ENCODE data around the gene CD300H.
A peak's percentile ranks its signal among the peaks of the same experiment; 100 is the strongest.

The CD300H gene

DNA sequence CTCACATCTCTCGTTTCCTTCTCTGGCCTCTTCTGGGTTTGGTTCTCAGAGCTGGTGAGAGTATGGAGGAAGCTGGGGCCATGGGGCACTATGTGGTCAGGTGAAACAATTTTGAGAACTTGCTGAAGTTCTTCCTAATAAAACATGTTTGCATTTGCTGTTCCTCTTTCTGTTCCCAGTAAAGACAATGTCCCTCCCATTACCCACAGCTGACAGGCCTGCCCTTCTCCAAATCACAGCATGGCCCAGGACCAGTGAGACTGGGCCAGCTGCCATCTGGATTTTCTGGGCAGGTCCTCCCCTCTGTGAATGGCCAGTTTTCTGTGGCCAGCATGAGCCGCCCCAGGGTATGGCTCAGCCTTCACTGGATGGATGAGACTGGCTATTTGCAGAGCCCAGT is at the start of gene CD300H:
CD300H (minus strand) TSS at position 113 of the 400 bp plus-strand sequence.
- DNase-seq: no peak

DNA sequence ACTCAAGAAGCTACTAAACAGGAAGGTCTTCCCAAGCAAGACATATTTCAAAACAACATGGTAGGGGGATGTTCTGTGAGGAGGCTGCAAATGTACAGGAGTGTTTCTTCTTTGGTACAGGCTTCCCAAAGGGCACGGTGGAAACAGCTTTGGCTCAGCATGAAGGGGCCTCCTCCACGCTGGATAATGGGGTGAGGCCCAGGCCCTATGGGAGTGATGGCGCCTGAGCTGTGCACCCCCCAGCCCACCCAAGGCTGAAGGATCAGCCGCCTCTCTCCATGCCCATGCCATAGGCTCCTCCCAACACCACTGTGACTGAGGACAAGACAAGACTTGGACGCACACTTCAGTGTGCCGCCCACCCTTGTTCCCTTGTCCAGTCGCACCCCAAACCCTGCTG is 49.4 kb upstream of the CD300H start:
- DNase-seq: no peak

DNA sequence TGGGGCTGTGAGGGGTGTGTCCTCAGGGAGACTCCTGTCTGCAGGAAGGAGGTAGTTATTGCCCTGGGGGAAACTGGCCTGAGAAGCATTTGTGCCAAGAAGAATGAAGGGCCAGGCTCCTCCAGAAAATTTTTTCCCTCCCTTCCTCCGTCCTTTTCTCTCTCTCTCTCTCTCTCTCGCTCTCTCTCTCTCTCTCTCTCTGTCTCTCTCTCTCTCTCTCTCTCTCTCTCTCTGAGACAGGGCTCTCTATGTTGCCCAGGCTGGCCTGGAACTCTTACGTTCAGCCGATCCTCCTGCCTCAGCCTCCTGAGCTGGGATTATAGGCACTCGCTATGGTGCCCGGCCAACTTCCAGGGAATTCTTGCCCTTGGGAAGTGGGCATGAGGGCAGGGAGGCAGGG is 44.7 kb upstream of the CD300H start:
- no peak for DNase-seq

DNA sequence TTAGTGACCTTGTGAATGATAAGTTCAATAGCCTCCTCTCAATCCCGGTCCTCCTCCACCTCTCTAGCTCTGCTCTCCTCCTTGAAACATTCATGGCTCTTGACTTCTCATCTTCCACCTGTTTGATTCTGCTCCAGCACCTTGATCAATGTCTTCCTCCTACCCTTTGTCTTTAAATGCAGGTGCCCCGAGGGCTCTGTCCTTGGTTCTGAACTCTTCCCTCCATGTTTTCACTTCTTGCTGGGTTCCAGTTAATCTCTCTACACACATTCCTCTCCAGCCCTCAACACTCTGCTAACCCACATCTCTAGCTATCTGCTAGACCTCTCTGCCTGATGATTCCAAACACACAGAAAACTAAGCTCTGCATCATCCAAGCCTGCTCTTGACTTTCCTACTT is 42.8 kb upstream of the CD300H start:
- DNase-seq: no peak

DNA sequence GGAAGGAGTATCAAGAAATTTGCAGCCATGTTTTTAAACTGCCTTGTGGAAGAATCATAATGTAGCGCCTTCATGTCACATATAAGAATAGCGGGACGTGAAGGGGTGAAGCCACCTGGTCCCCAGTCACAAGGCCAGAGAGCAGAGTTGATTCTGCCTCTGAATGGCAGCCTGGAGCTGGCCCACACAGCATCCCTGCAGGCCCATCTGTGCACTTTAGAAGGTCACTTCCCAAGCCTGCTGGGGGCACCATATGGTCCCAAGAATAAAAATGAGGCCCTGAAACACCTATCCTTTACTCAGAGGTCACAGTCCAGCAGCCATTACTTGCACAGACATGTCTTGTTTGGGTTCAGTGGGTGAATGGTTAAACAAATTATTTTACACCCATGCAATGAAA is 41.2 kb upstream of the CD300H start:
- DNase-seq: no peak

DNA sequence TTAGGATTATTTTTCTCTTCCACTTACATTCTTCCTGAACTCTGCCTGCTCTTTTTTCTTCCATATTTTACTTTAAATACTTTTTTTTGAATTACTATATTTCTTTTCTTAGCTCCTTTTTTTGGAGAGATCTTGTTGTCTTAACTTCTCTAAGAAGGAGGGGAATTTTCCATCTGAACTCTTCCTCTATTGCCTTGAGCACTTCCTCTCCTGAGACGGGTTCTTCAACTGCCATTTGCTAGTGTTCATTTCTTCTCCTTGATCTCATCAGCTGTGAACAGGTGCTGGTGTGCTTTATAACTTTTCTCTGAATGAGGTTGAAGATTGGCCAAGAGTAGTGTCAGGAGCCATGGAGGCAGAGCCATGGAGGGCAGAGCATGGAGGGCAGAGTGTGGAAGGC is 39.9 kb upstream of the CD300H start:
- no peak for DNase-seq

DNA sequence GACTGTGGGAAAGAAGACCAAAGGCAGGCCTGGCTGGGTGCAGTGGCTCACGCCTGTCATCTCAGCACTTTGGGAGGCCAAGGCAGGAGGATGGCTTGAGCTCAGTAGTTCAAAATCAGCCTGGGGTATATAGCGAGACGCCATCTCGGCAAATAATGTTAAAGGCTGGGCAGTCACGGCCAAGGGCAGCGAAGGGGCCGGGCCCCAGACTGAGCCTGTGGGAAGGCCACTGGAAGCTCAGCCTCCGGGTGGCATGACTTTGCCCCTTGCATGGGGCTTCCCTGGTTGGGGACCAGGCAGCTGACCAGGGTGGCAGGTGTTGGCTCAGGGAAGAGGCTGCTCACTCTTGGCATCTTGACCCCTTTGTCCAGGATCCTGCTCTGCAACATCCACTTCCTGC is 38.7 kb upstream of the CD300H start:
- no peak for DNase-seq

DNA sequence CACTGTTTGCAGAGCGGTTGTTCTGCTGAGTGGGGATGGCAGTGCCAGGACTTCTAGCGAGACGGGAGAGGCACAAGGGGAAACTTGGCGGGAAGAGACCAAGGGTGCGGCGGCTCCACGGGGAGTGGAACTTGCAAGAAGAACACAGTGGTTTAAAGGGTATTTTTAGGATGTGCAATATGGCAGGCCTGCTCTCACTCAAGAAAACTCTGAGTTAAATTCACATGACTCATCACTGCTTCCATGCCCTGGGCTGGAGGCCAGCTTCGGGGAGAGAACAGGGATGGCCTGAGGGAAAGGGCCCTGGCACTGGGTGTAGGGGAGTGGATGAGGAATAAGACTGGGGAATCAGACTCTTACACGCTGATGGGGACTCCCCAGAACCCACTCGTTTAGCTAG is 38.1 kb upstream of the CD300H start:
- DNase-seq: no peak

DNA sequence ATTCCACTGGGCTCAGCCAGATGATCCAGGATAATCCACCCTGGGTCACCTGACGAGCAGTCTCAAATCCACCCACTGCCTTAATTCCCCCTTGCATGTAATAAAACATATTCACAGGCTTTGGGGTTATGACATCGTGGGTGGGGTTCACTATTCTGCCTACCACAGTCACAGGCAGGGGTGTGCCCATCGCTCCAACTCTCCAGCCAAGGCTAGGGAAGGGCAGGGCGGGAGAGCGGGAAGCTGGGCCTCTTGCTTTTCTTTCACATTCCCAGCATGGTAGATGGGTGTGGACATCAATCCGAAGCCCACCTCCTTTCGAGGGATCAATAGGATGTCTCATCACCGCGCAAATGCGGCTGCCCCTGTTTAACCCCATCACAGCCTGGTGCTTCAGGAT is 37.5 kb upstream of the CD300H start:
- DNase-seq: no peak

DNA sequence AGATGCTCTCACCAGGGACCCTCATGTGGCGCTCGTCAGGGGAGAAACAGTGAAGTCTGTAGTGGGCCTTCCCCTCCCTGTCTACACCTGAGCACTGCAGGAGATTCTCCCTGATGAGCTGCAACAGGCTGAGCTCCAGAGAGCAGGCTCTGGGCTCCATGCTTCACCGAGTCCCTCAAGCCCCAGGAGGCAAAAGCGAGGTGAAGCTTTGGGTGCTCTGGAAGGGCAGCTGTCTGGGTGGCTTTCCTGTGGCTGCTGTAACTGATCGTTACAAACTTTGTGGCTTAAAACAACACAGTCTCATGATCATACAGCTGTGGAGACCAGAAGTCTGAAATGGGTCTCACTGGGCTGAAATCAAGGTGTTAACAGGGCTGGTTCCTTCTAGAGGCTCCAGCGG is 36.9 kb upstream of the CD300H start:
- no peak for DNase-seq

DNA sequence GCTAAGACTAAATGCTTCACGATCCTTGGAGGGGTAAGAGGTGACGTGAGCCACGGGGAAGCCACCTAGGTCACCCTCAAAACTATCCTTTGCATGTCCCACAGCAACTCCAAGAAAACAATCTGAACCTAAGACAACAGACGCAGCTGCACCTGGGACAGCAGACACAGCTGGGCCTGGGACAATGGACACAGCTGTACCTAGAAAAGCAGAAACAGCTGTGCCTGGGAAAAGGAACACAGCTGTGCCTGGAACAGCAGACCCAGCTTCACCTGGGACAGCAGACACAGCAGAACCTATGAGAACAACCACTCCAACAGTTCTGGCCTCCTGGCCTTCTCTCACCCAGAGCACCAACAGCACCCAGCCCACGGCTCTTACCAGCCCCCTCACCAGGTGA is 36.4 kb upstream of the CD300H start:
- DNase-seq: no peak

DNA sequence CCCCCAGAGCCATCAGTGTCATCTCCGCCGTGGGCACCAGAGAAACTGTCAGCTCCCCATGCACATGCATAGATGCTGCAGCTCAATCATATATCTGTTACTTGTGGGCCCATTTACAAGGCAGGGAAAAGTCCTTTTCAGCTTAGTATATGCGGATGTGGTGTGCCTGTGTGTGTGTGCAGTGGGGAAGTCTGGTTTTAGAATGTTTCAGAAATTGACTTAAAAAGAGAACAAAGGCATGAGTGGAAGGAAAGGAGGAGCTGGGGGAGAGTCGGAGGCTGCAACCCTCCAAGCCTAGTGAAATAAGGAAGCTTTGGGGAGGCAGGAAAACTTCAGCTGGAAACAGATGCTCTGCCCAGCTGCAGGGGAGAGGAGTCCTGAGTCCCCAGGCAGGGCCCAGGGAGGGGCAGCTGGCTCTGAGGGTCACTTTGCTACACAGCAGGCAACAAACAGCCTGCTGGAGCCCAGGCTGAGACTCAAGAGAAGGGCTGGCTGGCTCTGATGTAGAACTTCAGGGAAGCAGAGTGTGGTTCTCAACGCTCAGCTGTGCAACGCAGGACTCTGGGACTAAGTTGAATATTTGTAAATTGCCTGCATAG is 35.8 kb upstream of the CD300H start:
- DNase-seq: no peak

DNA sequence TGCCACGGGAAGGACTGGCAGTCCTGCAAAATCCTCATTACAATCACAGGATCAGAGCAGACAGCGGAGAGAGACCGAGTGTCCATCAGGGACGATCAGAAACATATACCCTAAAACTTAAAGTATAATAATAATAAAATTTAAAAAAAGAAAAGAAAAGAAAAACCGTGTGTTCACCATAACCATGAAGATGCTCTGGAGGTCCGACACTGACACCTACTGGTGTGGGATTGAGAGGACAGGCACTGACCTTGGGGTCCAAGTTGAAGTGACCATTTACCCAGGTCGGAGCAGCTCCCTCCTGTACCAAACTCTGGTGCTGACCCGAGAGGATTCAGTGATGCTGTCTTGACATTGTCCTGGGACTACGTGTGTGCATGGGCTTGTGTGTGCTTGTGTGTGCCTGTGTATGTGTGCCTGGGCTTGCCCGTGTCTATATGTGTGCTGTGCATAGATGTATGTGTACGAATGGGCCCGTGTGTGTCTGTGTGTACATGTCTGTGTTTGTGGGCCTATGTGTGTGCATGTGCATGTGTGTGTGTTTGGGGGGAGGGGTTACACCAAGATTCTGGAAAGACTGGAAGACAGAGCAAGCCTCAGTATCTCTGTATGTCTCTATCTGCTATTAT is 34.7 kb upstream of the CD300H start:
- DNase-seq: no peak

DNA sequence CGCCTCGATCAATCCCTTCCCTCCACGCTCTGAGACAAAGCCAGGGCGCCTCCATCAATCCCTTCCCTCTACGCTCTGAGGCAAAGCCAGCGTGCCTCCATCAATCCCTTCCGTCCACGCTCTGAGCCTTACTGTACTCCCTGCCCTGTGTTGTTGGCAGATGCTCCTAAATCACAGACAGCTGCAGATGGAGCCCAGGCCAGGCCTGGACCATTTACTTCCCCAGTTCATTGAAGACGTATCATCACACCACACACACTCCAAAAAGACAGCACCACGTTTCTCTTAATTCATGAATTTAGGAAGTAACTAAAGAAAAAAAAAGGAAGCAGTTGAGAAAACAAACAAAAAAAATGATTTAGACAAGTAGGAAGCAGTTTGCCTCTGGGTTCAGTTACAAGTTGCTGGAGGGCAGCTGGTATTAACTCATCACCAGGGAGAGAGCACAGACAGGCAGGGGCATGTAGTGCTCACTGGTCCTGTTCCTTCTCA is 32.2 kb upstream of the CD300H start:
- DNase-seq: no peak

DNA sequence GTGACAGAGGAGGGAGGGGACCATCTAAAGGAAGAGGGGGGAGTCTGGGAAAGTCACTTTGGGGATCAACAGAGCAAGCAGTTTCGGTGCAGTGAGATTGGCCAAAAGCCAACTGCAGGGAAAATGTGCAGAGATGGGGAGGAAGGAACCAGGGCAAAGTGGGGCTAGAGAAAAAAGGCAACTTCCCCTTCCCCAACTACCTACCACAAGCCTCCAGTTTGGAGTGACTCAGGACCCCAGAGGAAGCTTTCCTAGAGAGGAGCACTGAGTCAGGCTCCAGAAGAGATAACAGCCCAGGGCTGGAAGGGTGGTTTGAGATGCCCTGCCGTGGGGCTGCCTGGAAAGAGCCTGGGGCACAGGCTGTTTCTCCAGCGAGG is 31.7 kb upstream of the CD300H start:
- peak in 1 of 2 experiments; percentile 17 for DNase-seq

DNA sequence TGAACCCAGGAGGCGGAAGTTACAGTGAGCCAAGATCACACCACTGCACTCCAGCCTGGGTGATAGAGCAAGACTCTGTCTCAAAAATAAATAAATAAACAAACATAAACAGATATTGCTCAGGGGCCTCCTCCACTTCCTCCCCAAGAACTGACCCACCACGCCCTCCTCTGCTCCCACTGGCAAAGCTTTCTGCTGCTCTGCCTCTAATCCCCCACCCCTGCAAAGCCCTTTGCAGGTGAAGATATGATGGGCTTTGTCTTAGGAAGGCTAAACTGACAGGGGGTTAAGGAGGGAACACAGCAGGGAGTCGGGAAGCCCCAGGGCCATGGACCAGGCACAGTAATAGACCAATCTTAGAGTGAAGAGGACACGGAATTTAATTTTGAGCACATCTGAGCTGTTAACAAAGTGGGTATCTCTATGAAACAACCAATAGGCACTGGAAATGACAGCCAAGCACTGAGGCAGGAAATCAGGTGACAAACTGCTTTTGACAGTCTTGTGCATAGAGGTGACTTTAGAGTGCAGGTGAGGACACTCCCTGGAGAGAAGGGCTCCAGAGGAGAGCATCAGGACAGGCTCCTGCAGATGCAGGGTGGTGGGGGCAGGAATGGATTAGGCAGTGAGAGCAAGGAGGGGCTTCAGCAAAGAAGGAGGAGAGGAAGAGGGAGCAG is 31.2 kb upstream of the CD300H start:
- DNase-seq: peak in 1 of 2 experiments; percentile 10

DNA sequence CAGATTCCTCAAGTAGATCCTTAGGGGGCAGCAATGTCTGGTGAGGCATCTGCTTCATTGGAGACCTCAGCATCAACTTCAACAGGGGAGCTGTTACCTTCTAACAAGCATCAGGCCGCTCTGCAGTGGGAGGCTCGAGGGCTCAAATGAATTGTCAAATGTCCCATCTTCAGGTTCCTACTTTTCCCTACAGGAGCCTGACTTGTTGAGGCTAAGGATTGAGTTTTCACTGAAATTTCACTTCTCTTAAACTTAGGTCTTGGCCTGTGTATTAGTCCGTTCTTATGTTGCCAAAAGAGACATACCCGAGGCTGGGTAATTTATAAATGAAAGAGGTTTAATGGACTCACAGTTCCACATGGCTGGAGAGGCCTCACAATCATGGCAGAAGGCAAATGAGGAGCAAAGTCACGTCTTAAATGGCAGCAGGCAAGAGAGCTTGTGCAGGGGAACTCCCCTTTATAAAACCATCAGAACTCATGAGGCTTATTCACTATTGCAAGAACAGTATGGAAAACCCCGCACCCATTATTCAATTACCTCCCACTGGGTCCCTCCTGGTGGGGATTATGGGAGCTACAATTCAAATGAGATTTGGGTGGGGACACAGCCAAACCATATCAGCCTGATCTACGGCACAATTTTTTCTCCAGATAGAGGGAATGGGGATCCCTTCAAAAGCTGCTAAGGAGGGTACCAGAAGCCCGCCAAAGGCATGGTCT is 29.9 kb upstream of the CD300H start:
- no peak for DNase-seq

DNA sequence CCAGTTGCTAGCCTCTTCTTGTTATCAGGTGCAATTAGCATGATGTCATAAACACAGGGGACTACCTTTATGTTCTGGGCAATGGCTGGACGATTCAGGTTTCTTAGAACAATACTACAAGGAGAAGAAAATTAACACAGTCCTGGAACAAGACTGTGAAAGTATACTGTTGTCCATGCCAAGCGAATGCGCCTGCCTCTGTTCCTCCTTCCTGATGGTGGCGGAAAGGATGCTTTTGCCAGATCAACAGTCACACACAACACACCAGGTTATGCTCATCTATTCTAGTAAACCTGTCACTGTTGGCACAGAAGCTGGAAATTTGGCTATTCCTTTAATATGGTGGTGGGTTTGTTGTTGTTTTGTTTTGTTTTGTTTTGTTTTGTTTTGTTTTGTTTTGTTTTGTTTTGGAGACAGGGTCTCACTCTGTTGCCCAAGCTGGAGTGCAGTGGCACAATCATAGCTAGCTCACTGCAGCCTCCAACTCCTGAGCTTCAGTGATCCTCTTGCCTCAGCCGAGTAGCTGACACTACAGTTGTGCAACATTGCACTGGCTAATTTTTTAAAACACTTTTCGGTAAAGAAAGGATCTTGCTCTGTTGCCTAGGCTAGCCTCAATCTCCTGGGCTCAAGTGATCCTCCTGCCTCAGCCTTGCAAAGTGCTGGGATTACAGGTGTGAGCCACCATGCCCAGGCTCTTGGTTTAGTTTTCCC is 27.9 kb upstream of the CD300H start:
- DNase-seq: no peak

DNA sequence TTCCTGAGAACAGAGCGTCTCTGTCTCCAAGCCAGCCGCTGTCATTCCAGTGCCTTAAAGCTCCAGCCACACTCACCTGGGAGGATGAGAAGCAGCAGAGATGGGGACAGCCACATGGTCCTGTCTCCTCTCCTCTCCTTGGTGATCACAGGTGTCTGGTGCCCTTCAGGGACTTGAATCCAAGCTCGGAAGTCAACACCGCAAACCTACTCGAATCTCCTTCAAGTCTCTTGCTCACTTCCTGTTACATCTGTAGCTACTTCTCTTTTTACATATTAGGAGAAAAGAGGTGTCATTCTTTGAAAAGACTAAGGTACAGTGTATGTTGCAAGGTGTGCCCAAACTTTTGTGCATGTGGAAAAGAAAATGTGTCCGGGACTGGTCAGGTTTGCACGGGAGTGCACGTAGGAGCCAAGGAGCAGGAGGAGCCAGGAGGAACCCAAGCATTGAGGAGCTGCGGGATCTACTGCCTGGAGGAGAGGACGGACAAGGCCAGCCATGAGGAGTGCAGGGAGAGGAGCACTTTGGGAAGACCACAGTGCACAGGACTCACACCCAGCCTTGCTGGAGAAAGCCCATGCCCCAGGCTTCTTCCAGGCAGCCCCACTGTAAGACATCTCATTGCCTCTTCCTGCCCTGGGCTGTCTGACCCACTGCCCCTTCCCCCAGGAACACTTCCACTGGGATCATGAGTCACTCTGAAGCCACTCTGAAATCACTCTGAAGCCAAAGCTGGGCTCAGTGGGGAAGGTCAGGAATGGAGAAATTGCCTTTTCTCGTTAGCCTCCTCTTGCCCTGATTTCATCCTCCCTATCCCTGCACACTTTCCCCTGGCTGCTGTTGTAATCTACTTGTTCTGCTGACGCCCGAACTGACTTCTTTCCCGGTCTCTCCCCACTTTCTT is 25.0 kb upstream of the CD300H start, which contains the start of gene CD300LD:
CD300LD (minus strand) TSS at position 197 of the 904 bp plus-strand sequence; CDS start at position 116, 81 bp downstream.
- no peak for DNase-seq

DNA sequence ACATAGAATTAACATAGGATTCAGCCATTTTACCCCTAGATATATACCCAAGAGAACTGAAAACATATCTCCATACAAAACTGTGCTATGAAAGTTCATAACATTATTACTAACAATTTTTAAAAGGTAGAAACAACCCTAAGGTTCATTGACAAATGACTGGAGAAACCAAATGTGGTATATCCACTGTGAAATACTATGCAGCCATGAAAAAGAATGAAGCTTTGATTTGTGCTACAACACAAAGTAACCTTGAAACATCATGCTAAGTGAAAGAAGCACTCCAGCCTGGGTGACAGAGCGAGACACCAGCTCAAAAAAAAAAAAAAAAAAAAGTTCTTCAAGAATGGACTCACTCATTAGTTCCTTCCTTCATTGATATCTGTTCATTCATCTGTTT is 24.2 kb upstream of the CD300H start:
- DNase-seq: no peak

DNA sequence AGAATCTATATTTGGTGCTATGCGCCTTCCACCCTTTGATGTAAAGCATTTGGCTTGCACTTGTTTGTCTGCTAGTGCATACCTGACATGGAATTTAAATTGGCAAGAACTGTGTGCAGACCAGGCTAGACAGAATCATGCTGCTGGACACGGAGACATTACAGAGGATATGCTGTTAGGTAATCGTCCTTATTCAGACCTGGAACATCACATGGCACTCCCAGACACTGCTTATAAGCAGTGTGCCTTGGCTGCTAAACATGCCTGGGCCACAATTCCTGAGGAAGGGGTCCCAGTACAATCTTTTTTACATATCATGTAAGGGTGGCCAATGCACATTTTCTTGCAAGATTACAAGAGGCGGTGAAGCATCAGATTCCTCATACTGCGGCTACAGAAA is 18.4 kb upstream of the CD300H start:
- no peak for DNase-seq
